ENCODE results near the gene PDXP.
"Not testable (repeated sequence)": the region's sequence is repeated elsewhere in the genome, so short reads cannot be mapped to it uniquely, and the experiment has no call there.

The PDXP gene, protein sequence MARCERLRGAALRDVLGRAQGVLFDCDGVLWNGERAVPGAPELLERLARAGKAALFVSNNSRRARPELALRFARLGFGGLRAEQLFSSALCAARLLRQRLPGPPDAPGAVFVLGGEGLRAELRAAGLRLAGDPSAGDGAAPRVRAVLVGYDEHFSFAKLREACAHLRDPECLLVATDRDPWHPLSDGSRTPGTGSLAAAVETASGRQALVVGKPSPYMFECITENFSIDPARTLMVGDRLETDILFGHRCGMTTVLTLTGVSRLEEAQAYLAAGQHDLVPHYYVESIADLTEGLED

DNA sequence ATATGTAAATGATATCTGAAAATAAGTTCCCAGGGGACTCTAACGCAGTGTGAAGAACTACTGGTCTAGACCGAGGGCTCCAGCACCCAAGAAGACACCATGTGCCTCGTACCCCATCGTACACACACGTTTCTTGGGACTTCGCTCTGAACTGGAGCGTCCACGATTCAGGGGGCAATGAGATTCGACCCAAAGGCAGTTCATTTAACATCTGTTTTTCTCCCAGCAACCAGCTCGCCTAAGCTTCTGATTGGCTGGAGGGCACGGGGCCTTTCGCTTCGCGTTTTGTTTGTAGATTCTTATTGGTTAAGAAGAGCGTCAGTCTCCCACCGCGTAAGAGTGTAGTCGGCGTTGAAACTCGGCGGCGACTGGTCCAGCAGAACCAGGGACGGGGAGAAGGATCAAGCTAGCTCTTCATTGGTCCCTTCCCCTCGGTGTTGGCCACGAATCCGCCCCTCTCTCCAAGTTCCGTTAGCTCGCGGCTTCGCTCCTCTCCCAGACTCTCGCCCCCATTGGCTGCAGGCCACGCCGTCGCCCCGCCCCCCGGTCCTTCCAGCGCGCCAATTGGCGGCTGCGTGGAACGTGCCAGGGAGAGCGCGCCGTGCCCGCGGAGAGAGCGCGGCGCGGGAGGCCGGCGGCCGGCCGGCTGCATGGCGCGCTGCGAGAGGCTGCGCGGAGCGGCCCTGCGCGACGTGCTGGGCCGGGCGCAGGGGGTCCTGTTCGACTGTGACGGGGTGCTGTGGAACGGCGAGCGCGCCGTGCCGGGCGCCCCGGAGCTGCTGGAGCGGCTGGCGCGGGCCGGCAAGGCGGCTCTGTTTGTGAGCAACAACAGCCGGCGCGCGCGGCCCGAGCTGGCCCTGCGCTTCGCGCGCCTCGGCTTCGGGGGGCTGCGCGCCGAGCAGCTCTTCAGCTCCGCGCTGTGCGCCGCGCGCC is at the start of gene PDXP:
Gene PDXP, plus strand, starts transcription at position 591 of the 933 bp plus-strand sequence. Its CDS starts 60 bp downstream, at position 651.
- peak; percentile 100 for DNase-seq

DNA sequence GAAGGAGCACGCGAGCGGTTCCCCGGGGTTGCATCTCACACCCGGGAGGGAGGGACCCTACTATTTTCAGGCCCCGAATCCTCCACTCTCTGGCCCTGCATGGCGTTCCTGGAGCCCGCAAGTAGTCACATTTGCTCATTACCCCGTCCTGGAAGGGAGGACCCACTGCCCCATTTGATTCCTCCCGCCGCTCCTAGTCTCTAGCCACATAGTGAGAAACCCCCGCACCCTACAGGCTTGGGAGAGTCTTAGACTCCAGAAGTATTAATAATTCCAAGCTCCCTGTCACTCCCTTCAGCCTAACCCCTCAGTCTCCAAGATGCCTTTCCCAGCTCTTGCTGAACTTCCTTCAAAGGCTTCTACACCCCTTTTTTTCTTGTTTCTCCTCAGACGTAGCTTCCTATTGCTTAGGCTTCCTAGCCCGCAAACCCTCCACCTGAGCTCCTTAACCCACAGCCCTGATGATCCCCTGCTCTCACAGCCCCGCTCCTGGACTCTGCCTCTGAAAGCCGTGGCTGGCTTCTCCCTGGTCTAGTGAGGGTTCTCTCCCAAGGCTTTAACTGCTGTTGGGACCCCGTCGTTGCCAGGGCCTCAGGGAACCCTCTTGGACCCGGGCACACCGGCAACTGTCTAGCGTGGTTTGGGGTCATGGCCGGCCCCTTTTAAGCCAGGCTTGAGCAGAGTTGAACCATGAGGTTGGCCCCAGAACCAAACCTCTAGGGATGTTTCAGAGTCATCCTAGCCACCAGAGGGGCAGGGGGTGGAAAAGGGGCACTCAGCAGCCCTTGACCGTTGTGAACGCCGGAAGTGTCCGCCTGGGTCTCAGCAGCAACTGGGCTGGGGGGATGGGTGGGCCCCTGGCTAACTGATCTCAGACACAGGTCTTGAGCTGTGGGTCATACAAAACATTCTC is 49.0 kb upstream of the PDXP start:
- DNase-seq, result no peak

DNA sequence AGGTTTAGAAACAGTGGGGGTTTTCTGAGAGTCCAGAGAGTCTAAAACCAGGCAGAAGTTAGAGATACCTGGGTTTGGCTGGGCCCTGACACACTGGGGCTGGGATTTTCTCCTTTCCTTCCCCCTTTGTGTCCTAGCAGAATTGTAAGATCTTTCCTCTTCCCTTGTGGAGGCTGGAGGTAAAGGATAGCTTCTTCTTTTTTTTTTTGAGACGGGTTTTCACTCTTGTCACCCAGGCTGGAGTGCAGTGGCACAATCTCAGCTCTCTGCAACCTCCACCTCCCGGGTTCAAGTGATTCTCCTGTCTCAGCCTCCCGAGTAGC is 48.4 kb upstream of the PDXP start:
- not testable (repeated sequence) for DNase-seq

DNA sequence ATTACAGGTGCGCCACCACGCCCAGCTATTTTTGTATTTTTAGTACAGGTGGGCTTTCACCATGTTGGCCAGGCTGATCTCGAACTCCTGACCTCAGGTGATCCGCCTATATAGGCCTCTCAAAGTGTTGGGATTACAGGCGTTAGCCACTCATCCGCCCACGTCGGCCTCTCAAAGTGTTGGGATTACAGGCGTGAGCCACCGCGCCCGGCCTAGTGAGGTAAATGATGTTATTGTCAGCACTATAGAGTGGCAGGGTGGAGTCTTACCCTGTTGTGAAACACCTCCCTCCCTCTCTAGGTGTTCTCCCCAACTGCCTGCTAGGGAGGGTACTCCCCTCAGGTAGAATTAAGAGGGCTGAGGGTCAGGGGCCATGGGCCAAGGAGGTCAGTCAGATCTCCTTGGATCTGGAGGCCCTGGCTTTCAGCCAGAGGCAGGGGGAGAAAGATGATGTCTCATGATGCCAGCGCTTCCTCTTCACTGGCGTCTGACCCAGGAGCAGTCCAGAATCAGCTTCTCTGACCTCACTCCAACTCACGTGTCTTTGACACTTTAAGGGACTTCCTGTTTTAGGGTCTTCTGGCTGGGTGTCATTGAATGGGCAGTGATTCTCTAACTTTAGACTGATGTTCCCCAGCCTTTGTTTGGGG is 47.9 kb upstream of the PDXP start:
- no peak for DNase-seq

DNA sequence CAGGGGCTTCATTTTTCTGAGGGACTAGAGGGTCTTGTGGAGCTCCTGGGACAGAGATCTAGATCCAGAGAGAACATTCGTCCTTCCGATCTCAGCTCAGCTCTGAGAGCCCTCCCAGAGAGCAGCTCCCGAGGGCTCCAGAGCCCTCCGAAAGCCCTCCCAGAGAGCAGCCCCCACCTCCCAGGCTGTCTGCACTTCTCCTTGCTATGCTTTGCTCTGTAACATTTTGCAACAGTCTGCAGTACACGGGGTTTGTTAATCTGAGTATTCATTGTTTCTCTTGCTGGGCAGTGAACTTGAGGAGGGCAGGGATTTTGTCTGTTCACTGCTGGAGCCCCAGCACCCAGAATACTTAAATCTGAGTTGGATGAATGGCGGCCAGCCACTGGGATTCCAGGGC is 47.3 kb upstream of the PDXP start:
- no peak for DNase-seq

DNA sequence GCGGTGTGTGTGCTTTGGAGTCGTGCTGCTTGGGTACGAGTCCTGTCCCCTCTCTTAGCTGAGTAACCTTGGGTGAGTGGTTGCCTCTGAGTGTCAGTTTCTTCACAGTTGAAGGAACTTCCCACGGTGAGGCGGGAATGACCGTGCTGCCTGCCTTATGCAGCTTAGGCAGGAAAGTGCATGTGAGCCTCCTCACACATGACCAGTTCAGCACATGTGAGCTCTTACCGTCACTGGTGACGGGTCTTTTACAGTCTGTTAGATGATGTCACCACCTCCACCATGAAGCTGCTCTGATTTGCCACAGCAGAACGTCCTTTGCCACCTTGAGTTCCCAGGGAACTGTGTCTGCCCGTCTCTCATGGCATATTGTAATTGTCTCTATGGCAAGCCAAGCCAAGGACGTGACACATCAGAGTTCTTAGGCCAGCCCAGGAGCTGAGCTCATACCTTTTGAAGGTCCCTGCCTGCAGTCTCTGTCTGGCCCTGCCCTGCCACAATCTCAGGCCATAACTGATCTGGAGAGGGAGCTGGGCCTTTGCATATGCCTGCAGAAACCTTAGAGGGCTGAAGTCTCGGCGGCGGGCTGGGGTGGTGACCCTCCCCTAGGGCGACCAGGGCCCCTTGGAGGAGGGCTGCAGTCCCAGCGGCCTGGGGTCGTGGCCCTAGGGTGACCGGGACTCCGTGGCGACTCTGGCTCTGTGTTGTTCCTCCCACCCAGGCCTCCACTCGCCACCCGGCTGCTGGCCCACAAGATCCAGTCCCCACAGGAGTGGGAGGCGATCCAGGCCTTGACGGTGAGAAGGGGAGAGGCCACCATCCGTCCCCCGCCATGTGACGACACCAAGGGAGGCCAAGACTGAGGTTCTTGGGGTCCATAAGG is 42.1 kb upstream of the PDXP start:
- no peak for DNase-seq

DNA sequence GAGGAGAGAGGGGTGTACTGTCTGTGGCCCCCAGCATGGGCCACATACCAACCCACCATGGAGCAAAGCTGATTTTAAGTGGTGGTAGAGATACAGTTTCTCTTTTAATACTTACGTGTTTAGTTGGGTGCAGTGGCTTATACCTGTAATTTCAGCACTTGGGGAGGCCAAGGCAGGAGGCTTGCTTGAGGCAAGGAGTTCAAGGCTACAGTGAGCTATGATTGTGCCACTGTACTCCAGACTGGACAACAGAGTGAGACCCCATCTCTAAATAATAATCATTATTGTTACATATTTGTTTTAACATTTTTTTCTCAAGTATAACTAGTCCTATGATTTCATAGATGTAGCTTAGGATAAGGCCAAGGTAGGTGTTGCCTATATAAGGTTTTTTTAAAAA is 41.1 kb upstream of the PDXP start:
- no peak for DNase-seq

DNA sequence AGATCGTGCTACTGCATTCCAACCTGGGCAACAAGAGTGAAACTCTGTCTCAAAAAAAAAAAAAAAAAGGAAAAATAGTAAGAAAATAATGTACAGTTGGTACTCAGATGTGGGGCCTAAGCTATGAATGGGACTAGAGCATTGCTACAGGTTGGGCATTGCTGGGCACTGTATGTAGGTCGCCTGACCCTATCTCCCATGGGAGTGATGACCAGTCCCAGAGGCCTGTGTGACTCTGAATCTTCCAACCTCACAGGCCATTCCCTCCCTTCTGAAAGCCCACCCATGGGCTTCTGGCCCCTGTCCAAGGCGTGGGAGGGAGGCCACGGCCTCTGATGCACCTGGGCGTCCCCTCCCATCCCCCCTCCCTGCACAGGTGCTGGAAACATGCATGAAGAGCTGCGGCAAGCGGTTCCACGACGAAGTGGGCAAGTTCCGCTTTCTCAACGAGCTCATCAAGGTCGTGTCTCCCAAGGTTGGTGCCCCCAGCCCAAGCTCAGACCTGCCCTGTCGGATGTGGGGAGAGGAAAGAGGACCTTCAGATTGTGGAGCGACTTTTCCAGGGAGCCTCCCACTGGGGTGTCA is 40.4 kb upstream of the PDXP start:
- no peak for DNase-seq

DNA sequence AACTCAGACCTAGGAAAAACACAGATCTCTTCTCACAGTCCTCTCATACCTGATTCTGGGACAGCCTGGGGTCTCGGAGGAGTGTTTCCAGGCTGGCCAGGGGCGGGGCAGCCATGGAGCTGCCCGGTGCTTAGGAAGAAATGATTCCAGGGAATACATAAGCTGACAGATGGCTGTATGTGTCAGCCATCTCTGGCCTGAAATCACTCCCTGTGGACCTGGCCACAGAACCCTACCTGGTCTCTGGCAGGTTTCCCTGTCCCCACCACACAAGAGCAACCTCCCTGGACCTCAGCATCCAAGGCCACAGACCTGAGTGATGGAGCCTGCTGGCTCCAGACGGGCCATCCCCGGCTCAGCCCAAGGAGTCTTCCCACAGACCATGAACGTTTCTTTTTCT is 39.8 kb upstream of the PDXP start:
- DNase-seq, result no peak

DNA sequence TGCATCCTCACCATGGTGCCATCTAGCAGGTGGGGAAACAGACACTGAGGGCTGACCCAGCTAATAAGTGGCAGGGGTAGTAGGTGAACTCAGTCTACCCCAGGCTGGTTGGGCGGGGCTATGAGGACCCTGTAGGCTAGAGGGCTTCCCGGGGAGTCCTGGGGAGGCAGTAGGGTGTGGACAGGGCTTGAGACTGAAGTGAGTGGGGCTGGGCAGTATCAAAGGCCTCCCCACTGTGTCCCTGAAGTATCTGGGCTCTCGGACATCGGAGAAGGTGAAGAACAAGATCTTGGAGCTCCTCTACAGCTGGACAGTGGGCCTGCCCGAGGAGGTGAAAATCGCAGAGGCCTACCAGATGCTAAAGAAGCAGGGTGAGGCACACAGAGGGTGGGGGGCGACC is 38.5 kb upstream of the PDXP start:
- DNase-seq, result no peak

DNA sequence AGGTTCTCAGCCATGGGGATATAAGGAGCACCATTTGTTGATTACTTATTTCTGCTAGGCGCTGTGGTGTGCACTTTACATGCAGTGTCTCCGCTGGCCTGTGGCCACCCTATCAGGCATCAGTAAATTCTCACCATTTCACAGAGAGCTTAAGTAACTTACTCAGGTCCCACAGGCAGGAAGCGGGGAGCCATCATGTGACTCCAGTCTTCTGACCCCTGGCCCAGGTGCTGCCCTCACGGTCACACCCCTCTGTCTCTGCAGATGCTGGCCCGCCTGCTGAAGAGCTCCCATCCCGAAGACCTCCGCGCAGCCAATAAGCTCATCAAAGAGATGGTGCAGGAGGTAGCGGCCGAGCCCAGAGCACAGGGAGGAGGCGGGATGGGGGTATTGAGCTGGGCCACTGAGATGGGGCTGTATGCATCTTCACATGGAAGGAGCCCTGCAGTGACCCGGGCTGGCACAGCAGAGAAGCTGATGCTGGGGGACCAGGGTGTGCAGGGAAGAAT is 37.1 kb upstream of the PDXP start:
- DNase-seq, result no peak

DNA sequence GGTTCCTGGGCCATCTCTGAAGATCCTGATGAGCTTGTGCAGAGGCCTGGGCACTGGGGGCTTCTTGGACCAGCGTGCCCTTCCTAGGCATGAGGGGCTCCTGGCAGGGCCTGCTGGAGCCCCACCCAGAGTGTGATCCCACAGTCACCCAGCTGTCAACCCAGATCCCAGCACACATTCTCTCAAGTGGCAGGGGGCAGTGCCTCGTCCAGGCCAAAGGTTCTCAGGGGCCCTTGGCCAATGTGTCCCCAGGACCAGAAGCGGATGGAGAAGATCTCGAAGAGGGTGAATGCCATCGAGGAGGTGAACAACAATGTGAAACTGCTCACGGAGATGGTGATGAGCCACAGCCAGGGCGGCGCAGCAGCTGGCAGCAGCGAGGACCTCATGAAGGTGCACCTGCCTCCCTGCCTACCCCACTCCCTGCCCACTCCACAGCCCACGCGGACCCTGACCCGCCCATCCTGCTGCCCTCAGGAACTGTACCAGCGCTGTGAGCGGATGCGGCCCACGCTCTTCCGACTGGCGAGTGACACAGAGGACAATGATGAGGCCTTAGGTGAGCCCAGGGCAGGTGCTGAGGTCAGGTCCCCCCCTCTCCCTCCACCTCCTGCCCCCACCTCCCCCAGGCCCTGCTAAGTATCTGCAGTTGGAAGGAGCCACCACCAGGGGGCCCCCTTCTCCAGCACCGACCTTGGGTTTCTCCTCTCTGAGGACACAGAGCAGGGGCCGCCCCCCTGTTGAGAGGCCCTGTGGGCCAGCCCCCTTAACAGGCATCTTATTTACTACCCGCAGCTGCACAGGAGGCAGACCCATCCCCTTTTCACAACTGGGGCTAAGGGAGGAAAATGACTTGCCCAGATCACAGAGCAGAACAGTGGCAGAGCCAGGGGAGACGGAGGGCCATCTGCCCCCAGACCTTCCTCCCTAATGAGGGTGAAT is 35.2 kb upstream of the PDXP start:
- no peak for DNase-seq

DNA sequence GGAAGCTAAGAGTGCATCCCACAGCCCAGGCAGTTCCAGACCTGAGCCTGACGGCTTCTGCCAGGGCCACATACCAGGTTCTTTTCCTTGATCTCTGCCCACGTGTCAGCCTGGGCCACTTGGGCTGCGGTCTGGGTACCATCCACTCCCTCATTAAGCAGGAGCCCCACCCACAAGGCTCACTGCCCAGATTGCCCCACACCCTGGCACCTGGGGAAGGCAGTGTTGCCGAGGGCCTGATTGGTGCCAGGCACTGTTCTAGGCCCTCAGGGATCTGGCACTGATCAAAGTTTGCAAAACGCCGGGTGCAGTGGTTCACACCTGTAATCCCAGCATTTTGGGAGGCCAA is 34.5 kb upstream of the PDXP start:
- DNase-seq, result no peak

DNA sequence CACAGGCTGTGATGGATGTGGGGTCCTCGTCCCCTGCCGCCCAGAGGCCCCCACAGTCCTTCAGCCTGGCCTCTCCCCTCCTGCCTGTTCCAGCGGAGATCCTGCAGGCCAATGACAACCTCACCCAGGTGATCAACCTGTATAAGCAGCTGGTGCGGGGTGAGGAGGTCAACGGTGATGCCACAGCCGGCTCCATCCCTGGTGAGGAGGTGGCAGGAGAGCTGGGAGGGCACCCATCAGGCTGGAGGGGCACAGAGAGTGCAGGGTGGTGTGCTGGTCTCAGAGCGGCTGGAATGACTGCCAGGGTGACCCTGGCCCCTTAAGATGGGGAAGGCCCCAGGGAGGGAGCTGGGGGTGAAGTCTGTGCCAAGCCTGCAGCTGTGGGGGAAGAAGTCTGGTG is 33.6 kb upstream of the PDXP start:
- DNase-seq, result no peak

DNA sequence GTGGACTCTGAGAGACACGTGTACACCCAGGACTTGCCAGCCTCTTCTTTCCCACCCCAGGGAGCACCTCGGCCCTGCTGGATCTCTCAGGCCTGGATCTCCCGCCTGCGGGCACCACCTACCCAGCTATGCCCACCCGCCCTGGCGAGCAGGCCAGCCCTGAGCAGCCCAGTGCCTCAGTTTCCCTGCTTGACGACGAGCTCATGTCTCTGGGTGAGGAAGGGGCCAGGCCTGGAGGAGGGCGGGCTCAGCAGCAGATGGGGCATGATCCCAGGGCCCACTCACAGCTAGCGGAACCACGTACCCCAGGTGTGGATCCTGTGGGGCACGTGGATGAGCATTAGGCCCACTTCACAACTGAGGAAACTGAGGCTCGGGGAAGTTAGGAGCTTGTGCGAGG is 32.8 kb upstream of the PDXP start:
- no peak for DNase-seq

DNA sequence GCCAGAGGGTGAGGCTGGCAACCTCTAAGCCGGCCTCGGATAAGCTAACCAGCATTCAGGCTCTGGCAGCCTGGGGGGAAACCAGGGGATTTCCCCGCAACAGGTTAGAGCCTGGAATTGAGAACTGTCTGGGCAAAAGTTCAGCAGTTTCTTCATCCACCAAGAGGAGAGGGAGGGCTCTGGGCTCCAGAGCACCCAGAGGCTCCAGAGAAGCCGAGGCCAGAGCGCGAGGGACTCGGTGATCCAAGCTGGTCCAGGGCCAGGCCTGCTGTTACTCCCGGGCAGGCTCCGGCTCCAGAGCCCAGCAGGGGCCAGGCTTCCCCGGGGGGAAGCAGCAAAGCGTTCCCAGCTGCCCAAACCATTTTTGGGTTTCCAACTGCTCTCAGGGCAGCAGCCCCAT is 32.4 kb upstream of the PDXP start:
- no peak for DNase-seq

DNA sequence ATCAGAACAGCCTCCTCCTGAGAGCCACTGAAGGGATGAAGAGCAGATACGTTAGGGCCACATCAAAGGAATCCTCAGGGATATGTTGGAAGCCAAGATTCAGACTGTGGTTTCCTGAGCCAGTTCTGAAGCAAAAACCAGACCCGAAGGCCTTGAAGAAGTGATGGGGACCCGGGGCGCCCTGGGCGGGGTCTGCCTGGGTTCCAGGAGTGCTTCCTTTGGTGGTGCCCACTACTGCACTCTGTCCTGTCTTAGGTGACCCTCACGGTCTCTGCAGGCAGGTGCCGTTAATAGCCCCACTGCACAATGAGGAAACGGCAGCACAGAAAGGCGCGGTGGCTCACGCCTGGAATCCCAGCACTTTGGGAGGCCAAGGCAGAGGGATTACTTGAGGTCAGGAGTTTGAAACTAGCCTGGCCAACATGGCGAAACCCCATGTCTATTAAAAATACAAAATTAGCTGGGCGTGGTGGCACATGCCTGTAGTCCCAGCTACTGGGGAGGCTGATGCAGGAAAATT is 31.9 kb upstream of the PDXP start:
- DNase-seq, result no peak

DNA sequence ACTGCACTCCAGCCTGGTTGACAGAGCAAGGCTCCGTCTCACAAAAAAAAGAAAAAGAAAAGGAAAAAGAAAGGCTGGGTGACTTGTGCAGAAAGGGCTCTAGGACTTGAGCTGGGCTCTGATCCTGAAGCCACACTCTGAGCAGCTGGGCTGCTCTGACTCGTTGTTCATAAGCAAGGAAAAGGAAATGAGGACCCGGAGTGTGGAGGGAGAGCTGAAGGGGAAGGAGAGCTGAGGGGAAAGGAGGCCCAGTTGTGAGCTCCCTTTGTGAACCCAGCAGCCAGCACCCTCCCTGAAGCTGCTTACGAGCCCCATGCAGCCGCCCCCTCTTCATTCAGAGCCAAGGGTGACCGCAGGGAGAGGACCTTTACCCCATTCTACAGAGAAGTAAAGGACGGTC is 31.4 kb upstream of the PDXP start:
- DNase-seq, result no peak

DNA sequence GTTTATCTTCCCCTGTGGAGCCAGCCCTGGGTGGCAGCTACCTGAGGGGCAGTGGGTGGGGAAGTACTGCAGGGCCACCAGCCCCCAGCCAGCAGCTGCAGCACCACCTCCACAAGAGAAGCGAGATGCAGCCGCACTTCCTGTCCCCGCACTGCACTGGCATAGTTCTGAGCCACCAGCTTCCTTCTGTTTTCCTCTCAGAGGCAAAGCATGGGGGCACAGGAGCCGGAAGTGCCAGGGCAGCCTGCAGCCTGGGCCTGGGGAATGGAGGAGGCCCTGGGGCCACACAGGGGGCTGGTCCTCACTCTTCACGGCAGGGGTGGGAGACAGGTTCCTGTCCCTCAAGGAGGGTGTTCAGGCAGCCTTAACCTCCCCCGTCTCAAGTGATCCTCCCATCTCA is 31.0 kb upstream of the PDXP start:
- DNase-seq, result no peak

DNA sequence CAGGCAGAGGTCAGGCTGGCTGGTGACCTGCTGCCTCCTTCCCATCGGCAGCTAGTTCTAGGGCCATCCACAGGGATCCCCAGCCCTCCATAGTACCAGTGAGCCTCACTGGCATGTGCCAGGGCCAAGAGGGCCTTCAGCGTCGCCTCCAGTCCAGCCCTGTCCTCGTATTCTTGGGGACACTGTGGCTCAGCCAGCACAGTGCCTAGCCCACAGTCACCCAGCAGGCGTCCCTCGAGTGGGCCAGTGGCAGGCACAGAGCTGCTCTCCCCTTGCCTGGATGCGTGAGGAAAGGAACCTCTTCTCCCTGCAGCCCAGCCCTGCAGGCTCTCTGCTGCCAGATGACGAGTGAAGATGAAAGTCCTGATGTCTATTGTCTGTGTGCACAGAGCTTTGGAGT is 29.7 kb upstream of the PDXP start:
- no peak for DNase-seq
